GM21723 (cell line): ENCODE data around the gene NRIP1.
A peak's percentile ranks its signal among the peaks of the same experiment; 100 is the strongest.

ENCODE experiments used
- ATAC-seq: cut with Tn5 transposase; IDR thresholded peaks from one replicate; pipeline ENCODE4 v1.9.1; 2021; ENCODE audit warnings: mild to moderate bottlenecking, moderate library complexity; ENCODE audit not compliant: unreplicated experiment

The NRIP1 gene

DNA sequence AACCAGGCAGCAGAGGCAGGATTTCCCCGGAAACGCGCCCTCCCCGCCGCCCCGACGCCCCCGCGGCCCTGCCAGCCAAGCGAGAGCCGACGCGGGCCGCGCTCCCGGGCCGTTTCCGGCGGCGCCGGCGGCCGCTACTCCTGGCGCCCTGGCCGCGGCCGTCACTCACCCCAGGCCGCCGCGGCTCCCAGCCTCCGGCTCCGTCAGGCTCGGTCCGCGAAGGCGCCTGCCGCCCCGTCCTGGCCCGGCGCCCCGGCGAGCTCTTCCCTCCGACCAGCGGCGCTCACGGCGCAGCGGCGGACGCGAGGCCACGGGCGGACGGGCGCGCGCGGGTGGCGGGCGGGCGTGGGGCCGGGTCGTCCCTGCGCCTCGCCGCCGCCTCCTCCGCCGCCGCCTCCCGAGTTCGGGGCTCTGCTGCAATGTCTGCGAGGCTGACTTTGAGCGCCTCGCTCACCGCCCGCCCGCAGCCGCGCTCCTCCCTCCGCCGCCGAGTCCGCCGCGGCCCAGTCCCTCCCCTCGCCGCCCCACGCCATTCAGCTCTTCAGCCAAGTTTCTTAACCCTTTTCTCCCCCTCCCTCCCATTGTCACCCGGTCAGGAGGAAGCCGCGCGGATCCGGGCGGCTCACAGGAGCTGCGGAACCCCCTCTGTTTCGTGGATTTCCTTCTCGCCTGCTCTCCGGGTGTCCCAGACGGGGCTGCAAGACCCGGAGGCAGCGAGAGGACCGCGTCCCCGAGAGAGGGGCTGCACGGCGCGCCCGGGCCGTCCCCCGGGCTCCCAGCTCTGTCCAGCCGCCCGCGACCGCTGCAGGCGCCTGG is at the start of gene NRIP1:
Gene NRIP1, minus strand, starts transcription at position 425 of the 816 bp plus-strand sequence. CDS start 96,808 bp downstream, outside the sequence.
- ATAC-seq, result peak; percentile 75

DNA sequence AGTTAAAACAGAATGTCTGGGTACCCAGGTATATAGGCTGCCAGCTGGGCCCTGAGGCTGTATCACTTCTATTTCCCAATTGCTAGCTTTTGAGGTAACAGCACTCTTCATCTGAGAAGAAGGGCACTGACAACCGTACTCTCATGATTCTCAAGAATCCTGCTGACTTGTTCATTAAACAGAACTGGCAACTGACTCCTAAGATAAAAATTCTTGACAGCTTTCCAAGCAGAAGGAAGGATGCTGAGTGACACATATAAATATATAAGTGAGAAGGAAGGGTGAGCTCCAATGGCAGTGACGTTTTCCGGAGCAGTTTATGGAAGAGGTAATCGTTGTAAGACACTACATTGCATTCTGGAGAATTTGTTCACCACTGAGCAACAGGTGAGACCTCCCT is 48.1 kb upstream of the NRIP1 start:
- no peak for ATAC-seq

- ATAC-seq, result no peak
Measured at GRCh38 chr21:15108801-15109200, 44.0 kb upstream of the NRIP1 start.

- ATAC-seq, result no peak
Measured at GRCh38 chr21:15104470-15104869, 39.7 kb upstream of the NRIP1 start.

GRCh38 chr21:15098908-15099307 is 34.1 kb upstream of the NRIP1 start:
- ATAC-seq, result no peak

DNA sequence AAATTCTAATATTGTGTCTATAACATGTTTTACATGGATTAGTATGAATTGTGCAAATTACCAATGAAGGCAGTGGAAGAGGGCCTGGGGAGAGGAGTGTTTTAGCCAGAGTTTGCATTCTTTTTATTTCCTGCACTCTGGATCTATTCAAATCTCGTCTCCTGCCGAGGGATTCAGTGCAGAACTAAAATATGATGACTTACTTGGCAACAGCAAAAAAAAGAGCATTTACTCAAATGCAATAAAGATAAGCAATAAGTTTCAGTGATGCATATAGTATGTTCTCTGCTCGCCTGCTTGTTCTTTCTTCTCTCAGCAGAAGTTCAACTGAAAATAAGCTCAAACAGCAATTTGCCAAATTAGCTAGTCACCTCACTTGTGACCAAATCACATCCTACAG is 33.4 kb upstream of the NRIP1 start:
- no peak for ATAC-seq

- no peak for ATAC-seq
Measured at GRCh38 chr21:15097580-15097979, 32.8 kb upstream of the NRIP1 start.

DNA sequence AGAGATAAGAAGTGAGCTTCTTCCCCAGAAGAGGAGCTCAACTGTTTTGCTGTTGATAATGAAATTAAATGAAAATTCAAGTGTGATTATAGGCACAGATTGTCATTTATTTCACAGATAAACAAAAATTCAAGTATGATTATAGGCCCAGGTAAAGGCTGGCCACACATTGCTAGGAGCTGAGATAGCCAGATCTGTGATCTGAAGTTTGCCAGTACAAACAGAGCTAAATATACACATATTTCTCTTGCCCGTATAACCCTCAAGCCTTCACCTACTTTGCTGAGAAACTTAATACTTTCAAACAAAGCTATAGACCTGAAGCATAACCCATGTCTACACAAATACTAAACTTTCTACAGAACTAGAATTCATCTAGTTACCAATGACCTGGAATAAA is 31.3 kb upstream of the NRIP1 start:
- no peak for ATAC-seq

DNA sequence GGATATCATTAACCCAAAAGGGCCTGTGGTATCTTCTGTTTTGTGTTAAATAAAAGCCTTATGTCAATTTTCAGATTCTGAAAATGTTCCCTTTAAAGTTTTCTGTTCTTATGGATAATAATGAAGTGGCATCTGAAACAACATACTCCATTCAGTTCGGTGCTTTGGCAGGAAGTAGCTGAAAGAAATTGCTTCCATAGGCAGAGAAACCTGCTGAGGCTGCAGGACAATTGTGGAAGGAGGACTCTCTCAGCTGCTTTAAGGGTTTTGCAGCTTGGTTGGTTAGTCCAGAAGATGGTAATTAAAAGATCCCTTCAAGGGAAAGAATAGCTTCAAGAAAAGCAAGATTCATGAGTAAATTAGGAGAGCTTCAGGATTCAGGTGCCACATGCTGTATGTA is 30.5 kb upstream of the NRIP1 start:
- ATAC-seq, result no peak

- no peak for ATAC-seq
Measured at GRCh38 chr21:15094706-15095105, 29.9 kb upstream of the NRIP1 start.

DNA sequence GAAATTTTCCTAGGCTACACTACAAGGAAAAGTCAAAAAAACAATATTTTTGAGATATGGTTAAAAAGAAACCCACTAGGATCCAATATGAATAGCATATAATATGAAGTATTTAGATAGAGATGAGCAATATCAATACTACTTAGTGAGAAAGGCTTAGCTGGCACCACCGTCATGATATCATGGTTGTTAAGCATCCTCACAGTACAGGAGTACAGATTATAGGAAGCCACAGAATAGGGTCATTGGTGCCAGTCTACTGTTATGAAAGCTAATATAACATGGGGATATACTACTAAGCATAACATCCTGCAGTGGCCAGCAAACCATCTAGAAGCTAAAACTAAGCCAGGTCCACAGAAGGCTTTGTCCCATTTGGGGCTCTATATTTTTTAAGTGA is 28.4 kb upstream of the NRIP1 start:
- no peak for ATAC-seq

- ATAC-seq, result no peak
Measured at GRCh38 chr21:15092745-15093144, 27.9 kb upstream of the NRIP1 start.

- ATAC-seq, result no peak
Measured at GRCh38 chr21:15090390-15090789, 25.6 kb upstream of the NRIP1 start.

- no peak for ATAC-seq
Measured at GRCh38 chr21:15088488-15088887, 23.7 kb upstream of the NRIP1 start.

GRCh38 chr21:15084668-15085067 is 19.9 kb upstream of the NRIP1 start:
- ATAC-seq, result no peak

GRCh38 chr21:15080526-15080925 is 15.7 kb upstream of the NRIP1 start:
- ATAC-seq, result no peak

GRCh38 chr21:15079269-15079668 is 14.5 kb upstream of the NRIP1 start:
- ATAC-seq, result no peak

DNA sequence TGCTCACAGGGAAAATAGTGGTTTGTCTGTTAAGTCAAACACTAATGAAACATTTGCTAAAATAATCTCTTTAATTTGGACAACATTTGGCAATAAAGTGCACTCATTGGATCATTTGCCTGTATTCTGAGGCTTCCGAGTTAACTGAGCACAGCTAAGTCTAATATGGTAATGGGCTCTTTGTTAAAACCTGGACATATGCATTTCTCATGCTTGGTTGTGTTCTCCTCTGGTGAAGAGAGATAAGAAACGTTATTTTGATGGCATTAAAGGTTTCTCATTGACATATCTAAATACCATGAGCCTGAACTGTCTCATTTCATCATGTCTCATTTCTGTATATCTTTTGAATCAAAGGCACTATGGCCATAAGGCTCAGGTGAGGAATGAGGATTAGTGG is 13.4 kb upstream of the NRIP1 start:
- no peak for ATAC-seq

- no peak for ATAC-seq
Measured at GRCh38 chr21:15077529-15078145, 12.8 kb upstream of the NRIP1 start.

DNA sequence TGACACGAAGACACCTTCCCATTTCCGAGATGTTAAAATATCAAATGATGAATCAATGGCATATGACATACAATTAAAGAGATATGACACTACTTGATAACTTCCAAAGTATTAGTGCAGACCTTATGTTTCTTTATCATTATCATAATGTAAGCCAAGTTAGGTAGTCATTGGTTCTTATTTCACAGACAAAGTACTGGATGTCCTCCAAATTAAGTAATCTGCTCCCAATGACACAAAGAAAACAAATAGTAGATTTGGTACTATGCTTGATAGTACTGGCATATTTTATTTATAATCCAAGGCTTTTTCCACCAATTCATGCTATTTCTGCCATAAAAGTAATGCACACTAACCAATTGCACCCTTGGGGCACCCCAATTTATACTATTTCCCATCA is 11.9 kb upstream of the NRIP1 start:
- ATAC-seq, result no peak

- no peak for ATAC-seq
Measured at GRCh38 chr21:15071009-15071408, 6.2 kb upstream of the NRIP1 start.

- peak; percentile 1 for ATAC-seq
Measured at GRCh38 chr21:15066123-15066575, 1.3 kb upstream of the NRIP1 start.
